H1 (cell line): ENCODE measurements around the gene ARHGAP18. TPM values are rescaled to one million over a fixed set of nuclear protein-coding genes. Genes with fewer than 3 reads are reported as not detected.

Experiments used
- CTCF ChIA-PET: fragments of 300-600 bp; sonication (Branson Sonifier 250); formaldehyde crosslinking; loops from one replicate; lab custom pipeline; 2021; ENCODE audit not compliant: partially characterized antibody; lab: Charles Lee
- POLR2A ChIA-PET: fragments of 300-600 bp; sonication (Branson Sonifier 250); formaldehyde crosslinking; loops from one replicate; lab custom pipeline; 2021; ENCODE audit warnings: inconsistent platforms; ENCODE audit not compliant: partially characterized antibody; lab: Charles Lee
- DNase-seq, 2 experiments: peaks; one replicate each; pipeline versions ENCODE4 v3.0.0 to v3.0.0-alpha.2; 2010 to 2022; ENCODE audit warnings: low spot score in 2 of 2, low read depth in 1 of 2, mixed read lengths in 1 of 2
- FAIRE-seq: peaks from 2 replicates; lab custom pipeline; 2011; peaks lifted over from hg19 to GRCh38; lab: Jason Lieb, UNC
- H2AFZ ChIP-seq: 2 replicates; pipeline ENCODE4 v1.8.1; 2012; ENCODE audit warnings: low read length, inconsistent platforms
- H2AK5ac ChIP-seq: 2 replicates; pipeline ENCODE4 v1.6.1; 2013; ENCODE audit warnings: low read depth, low read length
- H2BK120ac ChIP-seq: replicated peaks from 2 replicates; pipeline ENCODE3; 2013; ENCODE audit warnings: low read depth, low read length, inconsistent platforms
- H2BK12ac ChIP-seq: 2 replicates; pipeline ENCODE4 v1.6.1; 2013; ENCODE audit warnings: low read depth, low read length
- H2BK15ac ChIP-seq: 2 replicates; pipeline ENCODE4 v1.6.1; 2013; ENCODE audit warnings: low read length
- H2BK20ac ChIP-seq: 2 replicates; pipeline ENCODE4 v1.6.1; 2013; ENCODE audit warnings: low read length
- H2BK5ac ChIP-seq: 2 replicates; pipeline ENCODE4 v1.6.1; 2013; ENCODE audit warnings: low read depth, low read length
- H3K14ac ChIP-seq: 2 replicates; pipeline ENCODE4 v1.6.1; 2013; ENCODE audit warnings: inconsistent platforms; ENCODE audit not compliant: insufficient read length
- H3K18ac ChIP-seq: 2 replicates; pipeline ENCODE4 v1.6.1; 2013; ENCODE audit warnings: low read length; ENCODE audit errors: extremely low read depth
- H3K23ac ChIP-seq: 2 replicates; pipeline ENCODE4 v1.6.1; 2013; ENCODE audit warnings: inconsistent platforms; ENCODE audit not compliant: insufficient read length
- H3K23me2 ChIP-seq: 2 replicates; pipeline ENCODE4 v1.6.1; 2013; ENCODE audit warnings: low read depth, low read length
- H3K27ac ChIP-seq: 2 replicates; pipeline ENCODE4 v1.6.1; 2011; ENCODE audit warnings: low read depth, low read length, inconsistent platforms
- H3K27me3 ChIP-seq, 4 experiments: replicated peaks in 1 of 4; 1 replicate in 1 of 4; 2 replicates in 3 of 4; pipeline versions ENCODE4 v1.6.1 to v1.8.1; 2011 to 2013; ENCODE audit warnings: low read length in 3 of 4, mild to moderate bottlenecking in 3 of 4, inconsistent platforms in 2 of 4, mixed read lengths in 2 of 4, moderate library complexity in 1 of 4; ENCODE audit not compliant: control insufficient read depth in 3 of 4, insufficient read depth in 3 of 4; ENCODE audit errors: extremely low read depth in 1 of 4
- H3K36me3 ChIP-seq, 4 experiments: 2 replicates each; pipeline versions ENCODE4 v1.6.1 to v1.8.1; 2011 to 2013; ENCODE audit warnings: mild to moderate bottlenecking in 4 of 4, low read length in 3 of 4, moderate library complexity in 2 of 4, control low read depth in 1 of 4, inconsistent platforms in 1 of 4; ENCODE audit not compliant: insufficient read depth in 4 of 4, control insufficient read depth in 2 of 4
- H3K4ac ChIP-seq: replicated peaks from 2 replicates; pipeline ENCODE3; 2013; ENCODE audit warnings: low read length, low read depth, mixed read lengths, inconsistent platforms; ENCODE audit not compliant: insufficient read length
- H3K4me1 ChIP-seq, 4 experiments: replicated peaks in 1 of 4; 1 replicate in 1 of 4; 2 replicates in 3 of 4; pipeline versions ENCODE4 v1.6.1 to v1.8.1; 2011 to 2013; ENCODE audit warnings: low read length in 3 of 4, inconsistent platforms in 2 of 4, mixed read lengths in 1 of 4; ENCODE audit not compliant: insufficient read depth in 4 of 4, control insufficient read depth in 3 of 4
- H3K4me2 ChIP-seq, 2 experiments: 2 replicates each; pipeline versions ENCODE4 v1.6.1 to v1.8.1; 2011 to 2013; ENCODE audit warnings: low read depth in 2 of 2, low read length in 2 of 2, control low read depth in 1 of 2, inconsistent platforms in 1 of 2, mild to moderate bottlenecking in 1 of 2; ENCODE audit not compliant: insufficient read depth in 1 of 2
- H3K4me3 ChIP-seq, 4 experiments: fragments of 200-600, 300-600 bp in 1 of 4; sonication (generic), shearing (Covaris generic), sonication (Bioruptor Twin) in 1 of 4; 2 replicates each; pipeline versions ENCODE4 v1.5.1 to v1.8.1; 2011 to 2016; ENCODE audit warnings: low read length in 4 of 4, low read depth in 3 of 4, control low read depth in 2 of 4, inconsistent platforms in 2 of 4, mild to moderate bottlenecking in 2 of 4, mixed read lengths in 1 of 4, moderate library complexity in 1 of 4; ENCODE audit not compliant: insufficient read depth in 2 of 4; ENCODE audit errors: extremely low read depth in 1 of 4
- H3K56ac ChIP-seq: replicated peaks from 2 replicates; pipeline ENCODE3; 2013; ENCODE audit warnings: low read depth, mild to moderate bottlenecking, mixed read lengths, low read length, inconsistent platforms; ENCODE audit not compliant: insufficient read length
- H3K79me1 ChIP-seq: 2 replicates; pipeline ENCODE4 v1.6.1; 2013; ENCODE audit warnings: low read depth, low read length, control low read depth
- H3K79me2 ChIP-seq, 2 experiments: 2 replicates each; pipeline versions ENCODE4 v1.6.1 to v1.8.1; 2012 to 2013; ENCODE audit warnings: low read length in 2 of 2, mild to moderate bottlenecking in 2 of 2, inconsistent platforms in 1 of 2; ENCODE audit not compliant: insufficient read depth in 2 of 2, control insufficient read depth in 1 of 2
- H3K9ac ChIP-seq, 4 experiments: replicated peaks in 1 of 4; 1 replicate in 1 of 4; 2 replicates in 3 of 4; pipeline versions ENCODE4 v1.6.1 to v1.8.1; 2011 to 2013; ENCODE audit warnings: low read depth in 3 of 4, low read length in 3 of 4, control low read depth in 2 of 4, mild to moderate bottlenecking in 2 of 4, moderate library complexity in 2 of 4, inconsistent platforms in 1 of 4; ENCODE audit errors: extremely low read depth in 1 of 4
- H3K9me3 ChIP-seq, 2 experiments: 2 replicates each; pipeline versions ENCODE4 v1.6.1 to v1.8.1; 2012 to 2013; ENCODE audit warnings: mild to moderate bottlenecking in 2 of 2, moderate library complexity in 2 of 2, control low read depth in 1 of 2, inconsistent platforms in 1 of 2, low read depth in 1 of 2, low read length in 1 of 2, mixed read lengths in 1 of 2; ENCODE audit not compliant: insufficient read depth in 2 of 2
- H4K20me1 ChIP-seq, 2 experiments: replicated peaks in 1 of 2; 2 replicates each; pipeline versions ENCODE3 to v1.8.1; 2011 to 2013; ENCODE audit warnings: inconsistent platforms in 2 of 2, low read length in 2 of 2, mild to moderate bottlenecking in 1 of 2; ENCODE audit not compliant: insufficient read depth in 2 of 2, control insufficient read depth in 1 of 2
- H4K5ac ChIP-seq: 2 replicates; pipeline ENCODE4 v1.6.1; 2013; ENCODE audit warnings: low read length, low read depth, mixed read lengths, inconsistent platforms; ENCODE audit not compliant: insufficient read length
- H4K8ac ChIP-seq: 2 replicates; pipeline ENCODE4 v1.8.0; 2013; ENCODE audit warnings: mild to moderate bottlenecking, moderate library complexity, low read length, inconsistent platforms; ENCODE audit not compliant: insufficient read depth; ENCODE audit errors: extremely low read depth
- H4K91ac ChIP-seq: replicated peaks from 2 replicates; pipeline ENCODE3; 2013; ENCODE audit warnings: low read length, mixed read lengths, inconsistent platforms; ENCODE audit not compliant: insufficient read length
- POLR2AphosphoS5 ChIP-seq: IDR thresholded peaks from 2 replicates; pipeline ENCODE4 v1.6.1; 2011; ENCODE audit warnings: low read depth, low read length
- polyA plus RNA-seq, 7 experiments: library from polyadenylated mRNA; depleted of rRNA in 3 of 7; stranded (reverse) in 5 of 7; unstranded in 2 of 7; fragments of >200 nt in 5 of 7; fragments of 200-250 nt in 2 of 7; gene quantifications; 1 replicate in 5 of 7; 2 replicates in 1 of 7; 4 replicates in 1 of 7; pipeline versions ENCODE4 v1.2.1 to v1.2.3, GENCODE V29; 2011 to 2013; ENCODE audit warnings: missing spikeins in 2 of 7, mixed read lengths in 2 of 7
- total RNA-seq: library from RNA; stranded (reverse); fragmentation: NEBNext Ultra II Directional; extraction: Animal tissue kit (Norgen Biotek cat#: 25700); gene quantifications from 2 replicates; pipeline ENCODE4 v1.2.1, GENCODE V29; 2021

The ARHGAP18 gene
- total and polyA plus RNA-seq, 2 of the 8 experiments (the other 6 are each of a cell fraction or from before 2014, with no cell fraction given), result 0.83 to 4.5 TPM

DNA sequence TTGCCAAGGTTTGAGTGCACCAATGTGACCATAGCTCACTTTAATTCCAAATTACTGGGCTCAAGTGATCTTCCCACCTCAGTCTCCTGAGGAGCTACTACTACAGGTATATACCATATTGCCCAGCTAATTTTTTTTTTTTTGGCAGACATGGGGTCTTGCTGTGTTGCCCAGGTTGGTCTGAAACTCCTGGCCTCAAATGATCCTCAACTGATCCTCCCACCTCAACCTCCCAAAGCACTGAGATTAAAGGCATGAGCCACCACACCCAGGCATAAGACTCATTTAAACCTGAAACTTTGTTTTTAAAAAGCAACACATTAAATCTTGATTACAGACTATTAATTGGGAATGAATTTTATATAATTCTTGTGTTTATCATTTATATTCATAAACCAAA is 67.7 kb downstream of the ARHGAP18 start:
- peaks cover 0 to 6% (median 0%) of the 10 kb centered on the region in 4 experiments; a peak in 3 of 7 replicates for H3K4me1 ChIP-seq
- ChIA-PET CTCF (interaction anchor here (0.7 to 1.6 kb wide), 4 partner anchors 20 to 144 kb away, joined by 4 read pairs; no protein-coding TSS in a partner anchor), POLR2A (no interaction called here)
- no peak overlapping the region for H3K9ac ChIP-seq
- H3K27ac ChIP-seq, result no peak overlapping the region
- H2BK20ac ChIP-seq, result no peak overlapping the region
- H3K23ac ChIP-seq, result no peak overlapping the region
- H4K20me1 ChIP-seq, result no peaks in the 10 kb centered on the region
- H3K79me2 ChIP-seq, result no peaks in the 10 kb centered on the region
- no peak overlapping the region for H2AK5ac ChIP-seq
- no peak overlapping the region for H3K18ac ChIP-seq
- H3K4me2 ChIP-seq, result no peak overlapping the region
- no peaks in the 10 kb centered on the region for H3K9me3 ChIP-seq
- no peak overlapping the region for H2BK15ac ChIP-seq
- H3K14ac ChIP-seq, result no peak overlapping the region
- H2BK120ac ChIP-seq, result no peak overlapping the region
- no peak overlapping the region for H3K4me3 ChIP-seq
- no peak overlapping the region for H4K91ac ChIP-seq
- H2BK5ac ChIP-seq, result no peak overlapping the region
- no peak for DNase-seq
- H3K27me3 ChIP-seq, result no peaks in the 10 kb centered on the region
- no peaks in the 10 kb centered on the region for H3K79me1 ChIP-seq
- no peak overlapping the region for H4K5ac ChIP-seq
- no peaks in the 10 kb centered on the region for H3K36me3 ChIP-seq
- FAIRE-seq, result no peak
- no peak overlapping the region for H3K4ac ChIP-seq
- H3K56ac ChIP-seq, result no peak overlapping the region
- H3K23me2 ChIP-seq, result no peaks in the 10 kb centered on the region
- no peak overlapping the region for H4K8ac ChIP-seq
- H2AFZ ChIP-seq, result no peak overlapping the region
- no peak for TF ChIP-seq POLR2AphosphoS5
- no peak overlapping the region for H2BK12ac ChIP-seq
